ENCODE data around the gene ISCU. TPM values are rescaled to one million over a fixed set of nuclear protein-coding genes. Genes with fewer than 3 reads are reported as not detected.

ISCU gene
- total and polyA plus RNA-seq, 2 donors (not counting 3 experiments of a cell fraction or from before 2014, with no cell fraction given), result 74.8 to 78.6 TPM

- no peaks in the 10 kb centered on the region for H3K27me3 ChIP-seq (ENCODE audit: control insufficient read depth in 2 of 2, insufficient read depth in 2 of 2, low read length in 2 of 2)
- H2AFZ ChIP-seq (ENCODE audit: low read depth, low read length), result no peak overlapping the region
- no peak for DNase-seq (ENCODE audit: low read depth, low spot score)
- intact Hi-C loops (cut with micrococcal nuclease), result no loop called here
- H3K4me2 ChIP-seq (ENCODE audit: insufficient read depth, low read length), result no peak overlapping the region
- no TSS peak for BruUV-seq (replicated peaks)
- no peaks in the 10 kb centered on the region for H3K36me3 ChIP-seq (ENCODE audit: control insufficient read depth in 2 of 2, extremely low read depth in 1 of 2, insufficient read depth in 2 of 2, low read length in 2 of 2)
- TF ChIP-seq MAX (IDR thresholded peaks at IDR 0.05; ENCODE audit: insufficient read depth, insufficient read length), result no peak
- no peak for TF ChIP-seq JUN (IDR thresholded peaks at IDR 0.05; ENCODE audit: borderline replicate concordance, insufficient read depth, insufficient read length, low read depth)
- no peak for TF ChIP-seq POLR2AphosphoS5 (IDR thresholded peaks at IDR 0.05; ENCODE audit: insufficient read depth, low read depth, low read length)
- TF ChIP-seq MYC (IDR thresholded peaks at IDR 0.05; ENCODE audit: low read depth, low read length), result no peak
- no peak for TF ChIP-seq GATA2 (IDR thresholded peaks at IDR 0.05; ENCODE audit: insufficient read depth, insufficient read length, low read depth, low read length)
- TF ChIP-seq FOS (IDR thresholded peaks at IDR 0.05; ENCODE audit: borderline replicate concordance, insufficient read depth, low read length), result no peak
- TF ChIP-seq CTCF (IDR thresholded peaks at IDR 0.05; ENCODE audit: extremely low read depth in 1 of 2, insufficient read depth in 1 of 2, low read depth in 1 of 2, low read length in 2 of 2), result no peak
- TF ChIP-seq EZH2 (IDR thresholded peaks at IDR 0.05; ENCODE audit: borderline replicate concordance, low read depth, low read length, severe bottlenecking), result no peak
- TF ChIP-seq POLR2A (IDR thresholded peaks at IDR 0.05; ENCODE audit: low read depth, low read length), result no peak
- H3K27ac ChIP-seq (ENCODE audit: insufficient read depth, low read depth, low read length), result no peak overlapping the region
- dilution Hi-C loops (cut with MboI; ENCODE audit: extremely low pct_ligation_motif_present, low sequenced_read_pairs), result no loop called here
- ChIA-PET CTCF (no interaction called here), POLR2A (no interaction called here)
- no peaks in the 10 kb centered on the region for H3K9me1 ChIP-seq (replicated peaks; ENCODE audit: control insufficient read depth, extremely low read depth, insufficient read depth, low read length)
- H3K4me3 ChIP-seq (replicated peaks in 1 of 3; ENCODE audit: insufficient read depth in 1 of 3, low read depth in 1 of 3, low read length in 3 of 3), result no peak overlapping the region
- H4K20me1 ChIP-seq (replicated peaks; ENCODE audit: control insufficient read depth, extremely low read depth, insufficient read depth, low read length), result no peaks in the 10 kb centered on the region
- no peaks in the 10 kb centered on the region for H3K4me1 ChIP-seq (ENCODE audit: control insufficient read depth, extremely low read depth, insufficient read depth, low read length)
- H3K9me3 ChIP-seq (replicated peaks; ENCODE audit: control insufficient read depth, insufficient read depth, low read length), result no peaks in the 10 kb centered on the region
- no peak overlapping the region for H3K9ac ChIP-seq (replicated peaks; ENCODE audit: extremely low read depth, insufficient read depth, low read length)
- FAIRE-seq, result no peak
- no peaks in the 10 kb centered on the region for H3K79me2 ChIP-seq (ENCODE audit: control insufficient read depth, insufficient read depth, low read length)
Observed at GRCh38 chr12:108594960-108595710, 32.7 kb downstream of the ISCU start.
